ENCODE results near the gene TOR2A. TPM values are rescaled to one million over a fixed set of nuclear protein-coding genes. Genes with fewer than 3 reads are reported as not detected.

Gene TOR2A
- total RNA-seq, 3 donors from 2014 or later, result 9.5 to 16.7 (median 9.6) TPM

GRCh38 chr9:127729522-127730256 is 5.4 kb downstream of the TOR2A start:
- H3K9me3 ChIP-seq, result no peaks in the 10 kb centered on the region
- DNase-seq (ENCODE audit: low spot score in 2 of 2), result no peak
- no peak overlapping the region for H3K4me3 ChIP-seq
- intact Hi-C loops (cut with DNase I; ENCODE audit: low total_unique reads), result loop anchor here (5.0 to 10.0 kb wide), 2 partner anchors 55 to 142 kb away; partner anchors contain the start of gene CDK9
- no peaks in the 10 kb centered on the region for H3K27me3 ChIP-seq
- H3K4me1 ChIP-seq, result peaks cover 0 to 5% of the 10 kb centered on the region in 2 donors
- no peak for TF ChIP-seq CTCF (IDR thresholded peaks at IDR 0.05)
- TF ChIP-seq POLR2AphosphoS5 (IDR thresholded peaks at IDR 0.05), result no peak
- no peak for TF ChIP-seq POLR2A (IDR thresholded peaks at IDR 0.05)
- H3K27ac ChIP-seq, result no peak overlapping the region
- no peaks in the 10 kb centered on the region for H3K36me3 ChIP-seq

DNA sequence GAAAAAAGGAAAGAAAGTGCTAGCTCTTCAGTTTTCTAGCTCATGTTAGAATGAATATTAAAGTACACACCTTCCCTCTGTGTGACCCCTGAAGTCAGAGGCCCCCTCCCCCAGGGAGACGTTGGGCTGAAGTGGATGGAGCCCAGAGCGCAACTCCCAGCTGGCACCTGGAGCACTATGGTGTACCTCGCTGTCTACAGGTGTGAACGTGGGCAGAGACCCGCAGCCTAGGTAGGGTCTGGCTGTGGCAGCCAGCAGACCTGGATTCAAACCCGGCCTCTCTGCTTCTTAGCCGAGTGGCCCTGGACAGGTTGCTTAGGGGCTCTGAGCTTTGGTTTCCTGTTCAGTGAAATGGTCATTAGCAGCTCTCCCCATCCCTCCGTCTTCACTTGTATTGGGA is 6.3 kb downstream of the TOR2A start:
- intact Hi-C loops (cut with DNase I; ENCODE audit: low total_unique reads), result no loop called here
- no peak for DNase-seq (ENCODE audit: low spot score in 2 of 2)
- Histone ChIP-seq H3K27ac (no peak overlapping the region), H3K9me3 (no peaks in the 10 kb centered on the region), H3K27me3 (no peaks in the 10 kb centered on the region), H3K4me3 (no peak overlapping the region), H3K36me3 (no peaks in the 10 kb centered on the region), H3K4me1 (no peaks in the 10 kb centered on the region)
- TF ChIP-seq POLR2AphosphoS5 (IDR thresholded peaks at IDR 0.05), result no peak
- no peak for TF ChIP-seq CTCF (IDR thresholded peaks at IDR 0.05)
- no peak for TF ChIP-seq POLR2A (IDR thresholded peaks at IDR 0.05)

DNA sequence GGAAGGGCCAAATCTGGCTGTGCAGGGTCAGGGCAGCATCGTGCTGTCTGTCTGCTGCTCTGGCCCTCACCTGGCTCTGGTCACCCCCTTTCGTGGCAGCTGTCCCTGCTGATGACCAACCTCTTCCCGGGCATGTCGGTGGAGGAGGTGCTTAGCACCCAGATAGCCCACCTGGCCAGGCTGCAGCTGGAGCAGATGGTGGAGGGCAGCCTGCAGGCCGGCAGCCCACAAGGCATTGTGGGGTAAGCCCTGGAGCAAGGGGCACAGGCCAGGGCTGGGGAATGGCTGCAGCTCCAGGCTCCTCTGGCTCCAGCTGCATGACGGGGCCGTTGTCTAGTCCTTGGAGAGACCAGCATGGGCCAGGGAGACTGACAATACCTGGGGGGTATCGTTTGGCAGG is 8.2 kb downstream of the TOR2A start:
- intact Hi-C loops (cut with DNase I; ENCODE audit: low total_unique reads), result no loop called here
- DNase-seq (ENCODE audit: low spot score in 2 of 2), result no peak
- TF ChIP-seq POLR2AphosphoS5 (IDR thresholded peaks at IDR 0.05) (no peak), POLR2A (IDR thresholded peaks at IDR 0.05) (no peak), CTCF (IDR thresholded peaks at IDR 0.05) (no peak)
- Histone ChIP-seq H3K36me3 (no peaks in the 10 kb centered on the region), H3K4me3 (no peak overlapping the region), H3K4me1 (no peaks in the 10 kb centered on the region), H3K27me3 (no peaks in the 10 kb centered on the region), H3K27ac (no peak overlapping the region), H3K9me3 (no peaks in the 10 kb centered on the region)

- intact Hi-C loops (cut with DNase I; ENCODE audit: low total_unique reads), result no loop called here
- no peaks in the 10 kb centered on the region for H3K4me1 ChIP-seq
- no peak for DNase-seq (ENCODE audit: low spot score in 2 of 2)
- H3K27ac ChIP-seq, result no peak overlapping the region
- no peak overlapping the region for H3K4me3 ChIP-seq
- H3K27me3 ChIP-seq, result no peaks in the 10 kb centered on the region
- H3K36me3 ChIP-seq, result no peaks in the 10 kb centered on the region
- no peaks in the 10 kb centered on the region for H3K9me3 ChIP-seq
- TF ChIP-seq POLR2AphosphoS5 (IDR thresholded peaks at IDR 0.05) (no peak), CTCF (IDR thresholded peaks at IDR 0.05) (no peak)
Measured at GRCh38 chr9:127724012-127724411, 11.1 kb downstream of the TOR2A start.

DNA sequence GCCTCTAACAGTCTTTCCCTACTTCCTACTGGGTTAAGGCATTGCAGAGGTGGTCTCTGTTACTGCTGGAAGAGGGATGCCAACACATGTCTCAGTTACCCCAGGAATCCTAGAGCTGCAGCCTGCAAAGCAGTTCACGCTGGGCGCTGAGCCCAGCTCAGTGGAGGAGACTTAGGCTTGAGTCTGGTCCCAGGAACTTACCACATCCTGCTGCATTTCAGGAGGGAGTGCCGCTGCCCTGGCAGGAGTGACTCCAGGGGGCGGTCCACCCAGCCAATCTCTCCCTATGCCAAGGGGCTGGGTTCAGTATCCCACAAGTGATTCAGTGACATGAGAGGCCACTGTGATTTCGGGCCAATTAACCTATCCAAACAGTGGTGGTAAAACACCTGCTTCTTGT is 11.7 kb downstream of the TOR2A start:
- intact Hi-C loops (cut with DNase I; ENCODE audit: low total_unique reads), result no loop called here
- no peak for TF ChIP-seq POLR2AphosphoS5 (IDR thresholded peaks at IDR 0.05)
- no peak for TF ChIP-seq CTCF (IDR thresholded peaks at IDR 0.05)
- TF ChIP-seq POLR2A (IDR thresholded peaks at IDR 0.05), result no peak
- H3K36me3 ChIP-seq, result no peaks in the 10 kb centered on the region
- H3K4me1 ChIP-seq, result no peaks in the 10 kb centered on the region
- H3K4me3 ChIP-seq, result no peak overlapping the region
- H3K9me3 ChIP-seq, result no peaks in the 10 kb centered on the region
- no peak for DNase-seq (ENCODE audit: low spot score in 2 of 2)
- no peaks in the 10 kb centered on the region for H3K27me3 ChIP-seq
- no peak overlapping the region for H3K27ac ChIP-seq

All from breast epithelium (tissue), 4 donors.